Loucy (cell line): ENCODE results near the gene IGSF5.

Source experiments
- H2AFZ ChIP-seq: fragments of 200-600 bp; sonication (generic); 2 replicates; pipeline ENCODE4 v1.6.0; 2016; ENCODE audit warnings: antibody characterized with exemption, mild to moderate bottlenecking, low read length, moderate library complexity
- H3F3A ChIP-seq: fragments of 200-600 bp; 2 replicates; pipeline ENCODE4 v1.6.0; 2016; ENCODE audit warnings: antibody characterized with exemption, low read depth, mild to moderate bottlenecking
- H3K27me3 ChIP-seq: fragments of 200-600 bp; sonication (generic); 2 replicates; pipeline ENCODE4 v1.6.1; 2014; ENCODE audit warnings: low read length, mild to moderate bottlenecking; ENCODE audit not compliant: insufficient read depth, poor library complexity, severe bottlenecking
- H3K36me3 ChIP-seq: fragments of 200-600 bp; sonication (generic); 2 replicates; pipeline ENCODE4 v1.6.1; 2016; ENCODE audit warnings: low read length; ENCODE audit not compliant: insufficient read depth
- H3K4me1 ChIP-seq: fragments of 200-600 bp; sonication (generic); 2 replicates; pipeline ENCODE4 v1.5.1; 2014; ENCODE audit warnings: low read length, mild to moderate bottlenecking; ENCODE audit not compliant: insufficient read depth, poor library complexity, severe bottlenecking
- H3K4me2 ChIP-seq: fragments of 200-600 bp; sonication (generic); 2 replicates; pipeline ENCODE4 v1.6.0; 2014; ENCODE audit warnings: antibody characterized with exemption, low read length, low read depth, mild to moderate bottlenecking; ENCODE audit not compliant: poor library complexity, severe bottlenecking
- H3K4me3 ChIP-seq: fragments of 200-600 bp; sonication (generic); 2 replicates; pipeline ENCODE4 v1.5.1; 2014; ENCODE audit warnings: low read length, mild to moderate bottlenecking, mixed read lengths; ENCODE audit not compliant: poor library complexity, severe bottlenecking
- H3K79me2 ChIP-seq: fragments of 200-600 bp; sonication (generic); 2 replicates; pipeline ENCODE4 v1.6.1; 2014; ENCODE audit warnings: low read length; ENCODE audit not compliant: insufficient read depth
- H3K9ac ChIP-seq: fragments of 200-600 bp; sonication (generic); 2 replicates; pipeline ENCODE4 v1.6.0; 2014; ENCODE audit warnings: mild to moderate bottlenecking, low read depth, low read length, moderate library complexity; ENCODE audit not compliant: poor library complexity, severe bottlenecking
- H3K9me2 ChIP-seq: fragments of 200-600 bp; sonication (generic); replicated peaks from 2 replicates; pipeline ENCODE4 v1.6.1; 2016; ENCODE audit warnings: low read depth, low read length, mixed read lengths
- H3K9me3 ChIP-seq: fragments of 200-600 bp; sonication (generic); 2 replicates; pipeline ENCODE4 v1.6.1; 2014; ENCODE audit warnings: mild to moderate bottlenecking, antibody characterized with exemption, low read length, low read depth; ENCODE audit not compliant: insufficient read depth
- H4K20me1 ChIP-seq: fragments of 200-600 bp; sonication (generic); 2 replicates; pipeline ENCODE4 v1.6.0; 2014; ENCODE audit warnings: antibody characterized with exemption, low read length, mild to moderate bottlenecking; ENCODE audit not compliant: insufficient read depth, poor library complexity, severe bottlenecking
- EZH2phosphoT487 ChIP-seq: fragments of 200-600 bp; IDR thresholded peaks from 2 replicates; pipeline ENCODE4 v1.6.1; 2018; ENCODE audit warnings: antibody characterized with exemption, mild to moderate bottlenecking, moderate library complexity, borderline replicate concordance
- TF ChIP-seq, protein P1 (sequence below): fragments of 200-600 bp; sonication (generic); conservative IDR thresholded peaks from 2 replicates; pipeline ENCODE4 v1.5.1; 2014; ENCODE audit warnings: mild to moderate bottlenecking, antibody characterized with exemption, low read length

IGSF5 gene

DNA sequence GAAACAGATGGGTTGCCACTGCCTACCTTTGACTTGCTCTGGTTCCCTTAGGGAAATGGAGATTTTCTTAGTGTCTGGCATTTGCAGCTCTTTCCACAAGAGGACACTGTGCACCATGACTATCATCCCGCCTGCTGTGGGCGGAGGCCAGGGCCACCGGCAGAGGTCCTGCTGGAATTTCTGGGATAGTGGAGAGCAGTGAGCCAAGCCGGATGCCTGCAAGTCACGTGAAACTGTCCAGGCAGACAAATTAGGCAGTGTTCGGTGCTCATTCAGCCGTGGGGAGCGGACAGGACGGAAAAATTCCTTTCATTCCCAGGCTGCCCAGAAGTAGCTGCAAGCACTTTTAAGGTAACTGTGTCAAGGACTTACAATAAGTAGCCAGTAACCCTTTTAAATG, 43.4 kb downstream of the IGSF5 start:
- H3K36me3 ChIP-seq, result no peaks in the 10 kb centered on the region
- no peaks in the 10 kb centered on the region for H3F3A ChIP-seq
- no peak overlapping the region for H3K9ac ChIP-seq
- H4K20me1 ChIP-seq, result no peaks in the 10 kb centered on the region
- H3K79me2 ChIP-seq, result no peaks in the 10 kb centered on the region
- no peaks in the 10 kb centered on the region for H3K4me1 ChIP-seq
- TF ChIP-seq, protein P1, sequence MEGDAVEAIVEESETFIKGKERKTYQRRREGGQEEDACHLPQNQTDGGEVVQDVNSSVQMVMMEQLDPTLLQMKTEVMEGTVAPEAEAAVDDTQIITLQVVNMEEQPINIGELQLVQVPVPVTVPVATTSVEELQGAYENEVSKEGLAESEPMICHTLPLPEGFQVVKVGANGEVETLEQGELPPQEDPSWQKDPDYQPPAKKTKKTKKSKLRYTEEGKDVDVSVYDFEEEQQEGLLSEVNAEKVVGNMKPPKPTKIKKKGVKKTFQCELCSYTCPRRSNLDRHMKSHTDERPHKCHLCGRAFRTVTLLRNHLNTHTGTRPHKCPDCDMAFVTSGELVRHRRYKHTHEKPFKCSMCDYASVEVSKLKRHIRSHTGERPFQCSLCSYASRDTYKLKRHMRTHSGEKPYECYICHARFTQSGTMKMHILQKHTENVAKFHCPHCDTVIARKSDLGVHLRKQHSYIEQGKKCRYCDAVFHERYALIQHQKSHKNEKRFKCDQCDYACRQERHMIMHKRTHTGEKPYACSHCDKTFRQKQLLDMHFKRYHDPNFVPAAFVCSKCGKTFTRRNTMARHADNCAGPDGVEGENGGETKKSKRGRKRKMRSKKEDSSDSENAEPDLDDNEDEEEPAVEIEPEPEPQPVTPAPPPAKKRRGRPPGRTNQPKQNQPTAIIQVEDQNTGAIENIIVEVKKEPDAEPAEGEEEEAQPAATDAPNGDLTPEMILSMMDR, result no peak
- TF ChIP-seq EZH2phosphoT487, result no peak
- no peak overlapping the region for H3K4me3 ChIP-seq
- H3K9me2 ChIP-seq, result no peaks in the 10 kb centered on the region
- no peak overlapping the region for H3K4me2 ChIP-seq
- H3K27me3 ChIP-seq, result no peaks in the 10 kb centered on the region
- H2AFZ ChIP-seq, result no peak overlapping the region
- H3K9me3 ChIP-seq, result peaks cover 3% of the 10 kb centered on the region; the same call in 1 of the 2 replicates

DNA sequence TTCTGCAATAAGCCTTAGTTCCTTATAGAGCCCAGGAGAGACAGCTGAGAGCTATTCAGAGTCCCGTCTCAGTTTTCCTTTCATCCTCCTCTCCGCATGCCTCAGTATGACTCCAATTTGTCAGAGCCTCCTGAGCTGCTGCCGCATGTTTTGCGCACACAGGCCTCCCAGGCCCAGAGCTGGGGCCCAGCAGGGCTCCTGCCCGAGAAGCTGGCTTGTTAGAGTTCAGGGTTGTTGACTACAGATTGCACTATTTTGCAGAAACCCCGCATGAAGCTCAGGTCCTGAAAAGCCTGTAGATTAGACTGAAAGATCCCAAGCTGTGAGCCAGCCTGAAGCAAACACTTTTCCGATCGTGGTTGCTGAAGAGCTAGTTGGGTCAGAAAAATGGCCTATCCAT, 51.5 kb downstream of the IGSF5 start:
- Histone ChIP-seq H3K4me3 (no peak overlapping the region), H3K27me3 (no peaks in the 10 kb centered on the region), H3K36me3 (no peaks in the 10 kb centered on the region), H3K9me3 (no peaks in the 10 kb centered on the region; the same call in 1 of the 2 replicates), H3K9me2 (no peaks in the 10 kb centered on the region), H3K79me2 (no peaks in the 10 kb centered on the region), H3F3A (no peaks in the 10 kb centered on the region), H4K20me1 (no peaks in the 10 kb centered on the region), H3K4me1 (no peaks in the 10 kb centered on the region), H2AFZ (no peak overlapping the region), H3K9ac (no peak overlapping the region), H3K4me2 (no peak overlapping the region)
- TF ChIP-seq EZH2phosphoT487, result no peak
- TF ChIP-seq, protein P1, result no peak

DNA sequence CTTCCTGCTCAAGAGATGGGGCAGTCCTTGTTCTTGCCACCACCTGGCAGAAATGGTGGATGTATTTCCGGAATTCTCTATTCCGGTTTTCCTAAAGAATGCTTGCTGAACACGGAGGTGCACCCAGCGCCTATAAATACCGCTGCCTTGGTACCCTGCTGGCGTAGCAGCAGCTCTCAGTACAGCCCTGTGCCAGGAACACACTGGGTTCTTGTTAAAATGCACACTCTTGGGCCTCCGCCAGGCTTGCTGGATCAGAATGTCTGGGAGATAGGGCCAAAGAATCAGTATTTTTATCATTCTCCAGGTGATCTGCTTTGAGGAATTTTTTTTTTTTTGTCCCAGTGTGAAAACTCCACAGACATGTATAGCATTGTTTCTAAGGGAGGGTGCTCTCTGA, 54.2 kb downstream of the IGSF5 start:
- Histone ChIP-seq H3K27me3 (no peaks in the 10 kb centered on the region), H3F3A (no peaks in the 10 kb centered on the region), H4K20me1 (no peaks in the 10 kb centered on the region), H2AFZ (no peak overlapping the region), H3K36me3 (no peaks in the 10 kb centered on the region), H3K4me3 (no peak overlapping the region), H3K4me2 (no peak overlapping the region), H3K9me3 (no peaks in the 10 kb centered on the region; the same call in 1 of the 2 replicates), H3K79me2 (no peaks in the 10 kb centered on the region), H3K9ac (no peak overlapping the region), H3K9me2 (no peaks in the 10 kb centered on the region), H3K4me1 (no peaks in the 10 kb centered on the region)
- TF ChIP-seq, protein P1, result no peak
- no peak for TF ChIP-seq EZH2phosphoT487
